Measurements from ENCODE around the gene LYRM4.

GRCh38 chr6:5088780-5089179 is 172.0 kb downstream of the LYRM4 start:
- TF ChIP-seq CTCF (IDR thresholded peaks at IDR 0.05) (no peak), POLR2A (IDR thresholded peaks at IDR 0.05) (no peak)

Data from esophagus squamous epithelium (tissue), 4 donors.